A549 (cell line): ENCODE data around the gene GDF7.

Source experiments
- BCL3 ChIP-seq: fragments of >200 bp; sonication (Bioruptor Twin); formaldehyde crosslinking; IDR thresholded peaks from 3 replicates; pipeline ENCODE4 v1.6.1; 2016
- CBX8 ChIP-seq: fragments of 200-600 bp; sonication (generic); IDR thresholded peaks from 2 replicates; pipeline ENCODE4 v1.6.1; 2016
- CEBPB ChIP-seq, 2 experiments: fragments of >200 bp in 1 of 2; sonication (Bioruptor Twin) in 1 of 2; formaldehyde crosslinking in 1 of 2; IDR thresholded peaks; 2 replicates each; pipeline ENCODE4 v1.6.1; 2012 to 2016
- CTCF ChIP-seq: fragments of >200 bp; sonication (Bioruptor Twin); formaldehyde crosslinking; IDR thresholded peaks from 3 replicates; pipeline ENCODE4 v1.5.1; 2016
- ESRRA ChIP-seq: fragments of 150-350 bp; IDR thresholded peaks from 2 replicates; pipeline ENCODE4 v1.6.1; 2014; ENCODE audit warnings: mild to moderate bottlenecking, low read length, borderline replicate concordance
- JUNB ChIP-seq: fragments of >200 bp; sonication (Bioruptor Twin); formaldehyde crosslinking; IDR thresholded peaks from 2 replicates; pipeline ENCODE4 v1.6.1; 2016
- MAFK ChIP-seq: fragments of 450-650 bp; IDR thresholded peaks from 2 replicates; pipeline ENCODE4 v1.6.1; 2014; ENCODE audit not compliant: partially characterized antibody
- MAX ChIP-seq: IDR thresholded peaks from 2 replicates; pipeline ENCODE4 v1.6.1; 2012
- MAZ ChIP-seq: fragments of 150-350 bp; IDR thresholded peaks from 2 replicates; pipeline ENCODE4 v1.6.1; 2014; ENCODE audit warnings: antibody characterized with exemption, low read depth, low read length, borderline replicate concordance
- MYC ChIP-seq: IDR thresholded peaks from 2 replicates; pipeline ENCODE4 v1.6.1; 2012; ENCODE audit warnings: mild to moderate bottlenecking, inconsistent platforms, low read length, improper control_type of control experiment, borderline replicate concordance
- POLR2A ChIP-seq: IDR thresholded peaks from 2 replicates; pipeline ENCODE4 v1.6.1; 2012; ENCODE audit warnings: mild to moderate bottlenecking, low read length
- RFX5 ChIP-seq: fragments of 450-650 bp; IDR thresholded peaks from 2 replicates; pipeline ENCODE4 v1.7.1; 2014; ENCODE audit warnings: antibody characterized with exemption, mild to moderate bottlenecking, moderate library complexity
- RNF2 ChIP-seq: fragments of 200-600 bp; sonication (generic); IDR thresholded peaks from 2 replicates; pipeline ENCODE4 v1.6.1; 2016; ENCODE audit warnings: low read depth, mild to moderate bottlenecking, antibody characterized with exemption, moderate library complexity, borderline replicate concordance
- ZFP36 ChIP-seq: fragments of 450-650 bp; IDR thresholded peaks from 2 replicates; pipeline ENCODE4 v1.6.1; 2014; ENCODE audit warnings: borderline replicate concordance; ENCODE audit not compliant: partially characterized antibody

- TF ChIP-seq POLR2A (no peak), CTCF (peak; percentile 97), ESRRA (no peak), CEBPB (IDR thresholded peaks at IDR 0.05) (no peak), MAX (peak; percentile 42), BCL3 (no peak), MAZ (no peak), RNF2 (no peak), RFX5 (no peak), MAFK (no peak), CBX8 (no peak), MYC (peak; percentile 20; the same call in 1 of the 2 replicates), ZFP36 (no peak), JUNB (no peak)
These were observed 31.0 kb upstream of the GDF7 start for GRCh38 chr2:20635675-20636584.
